Endometrial microvascular endothelial cells (primary cell): Measurements from ENCODE around the gene RUBCNL. TPM values are rescaled to one million over a fixed set of nuclear protein-coding genes. Genes with fewer than 3 reads are reported as not detected.
"Not testable (repeated sequence)": the region's sequence is repeated elsewhere in the genome, so short reads cannot be mapped to it uniquely, and the experiment has no call there.

Experiments
- in situ Hi-C: cut with HindIII; loops from 2 replicates; pipeline ENCODE4 v1.10.0; 2017; ENCODE audit warnings: low sequenced_read_pairs, low pct_unique_long_range_greater_than_20kb; ENCODE audit errors: inconsistent ontology term
- total RNA-seq: library from RNA; depleted of rRNA; stranded (reverse); fragments of >200 nt; gene quantifications from one replicate; pipeline ENCODE4 v1.2.3, GENCODE V29; 2015; ENCODE audit errors: inconsistent ontology term

The RUBCNL gene
- total RNA-seq: not detected

GRCh38 chr13:46387064-46387851 lies at the start of gene RUBCNL:
Gene RUBCNL (minus strand): TSS chr13:46387252. CDS start chr13:46372475, 14,777 bp downstream.
- in situ Hi-C loops: no loop called here

- in situ Hi-C loops: not testable (repeated sequence)
Observed at GRCh38 chr13:46429558-46429957, 42.5 kb upstream of the RUBCNL start.

GRCh38 chr13:46405457-46405856 lies 18.4 kb upstream of the RUBCNL start:
- in situ Hi-C loops: no loop called here

GRCh38 chr13:46404733-46405100 lies 17.7 kb upstream of the RUBCNL start:
- in situ Hi-C loops: no loop called here

GRCh38 chr13:46403851-46404732 lies 17.0 kb upstream of the RUBCNL start:
- in situ Hi-C loops: no loop called here

GRCh38 chr13:46402178-46402577 lies 15.1 kb upstream of the RUBCNL start:
- in situ Hi-C loops: no loop called here

GRCh38 chr13:46401432-46401831 lies 14.4 kb upstream of the RUBCNL start:
- in situ Hi-C loops: no loop called here

- in situ Hi-C loops: no loop called here
Observed at GRCh38 chr13:46396341-46396740, 9.3 kb upstream of the RUBCNL start.

GRCh38 chr13:46392967-46393366 lies 5.9 kb upstream of the RUBCNL start:
- in situ Hi-C loops: no loop called here

GRCh38 chr13:46389457-46390451 lies 2.7 kb upstream of the RUBCNL start:
- in situ Hi-C loops: no loop called here

- in situ Hi-C loops: no loop called here
Observed at GRCh38 chr13:46388846-46389245, 1.8 kb upstream of the RUBCNL start.

GRCh38 chr13:46388308-46388707 lies 1.3 kb upstream of the RUBCNL start:
- in situ Hi-C loops: no loop called here

GRCh38 chr13:46386392-46387063 lies 524 bp downstream of the RUBCNL start:
- in situ Hi-C loops: no loop called here

GRCh38 chr13:46385946-46386345 lies 1.1 kb downstream of the RUBCNL start:
- in situ Hi-C loops: no loop called here

GRCh38 chr13:46383383-46383782 lies 3.7 kb downstream of the RUBCNL start:
- in situ Hi-C loops: no loop called here

GRCh38 chr13:46382224-46382623 lies 4.8 kb downstream of the RUBCNL start:
- in situ Hi-C loops: no loop called here

- in situ Hi-C loops: no loop called here
Observed at GRCh38 chr13:46380242-46380641, 6.8 kb downstream of the RUBCNL start.

GRCh38 chr13:46379611-46380010 lies 7.4 kb downstream of the RUBCNL start:
- in situ Hi-C loops: no loop called here
